GM23338 (cell line): ENCODE results near the gene SLC26A4. TPM values are rescaled to one million over a fixed set of nuclear protein-coding genes. Genes with fewer than 3 reads are reported as not detected.

Source experiments
- CREB1 ChIP-seq: fragments of 250-450 bp; sonication (Bioruptor Pico); IDR thresholded peaks from 2 replicates; pipeline ENCODE4 v1.5.0; 2020; ENCODE audit warnings: low read depth, mild to moderate bottlenecking, moderate library complexity
- EZH2 ChIP-seq: fragments of 200-600 bp; sonication (generic); IDR thresholded peaks from one replicate; pipeline ENCODE4 v1.8.0; 2017; ENCODE audit warnings: antibody characterized with exemption, mild to moderate bottlenecking, low read depth; ENCODE audit not compliant: unreplicated experiment
- EZH2phosphoT487 ChIP-seq: fragments of 200-600 bp; sonication (generic); IDR thresholded peaks from one replicate; pipeline ENCODE4 v1.8.1; 2018; ENCODE audit warnings: antibody characterized with exemption; ENCODE audit not compliant: unreplicated experiment
- JUNB ChIP-seq: IDR thresholded peaks from one replicate; pipeline ENCODE4 v1.6.1; 2016; ENCODE audit warnings: antibody characterized with exemption; ENCODE audit not compliant: unreplicated experiment
- NANOG ChIP-seq: IDR thresholded peaks from 2 replicates; pipeline ENCODE4 v1.6.1; 2016; ENCODE audit warnings: antibody characterized with exemption, borderline replicate concordance
- POLR2AphosphoS5 ChIP-seq: IDR thresholded peaks from 2 replicates; pipeline ENCODE4 v1.6.1; 2016; ENCODE audit warnings: antibody characterized with exemption, low read depth
- ZNF114 ChIP-seq: fragments of 250-450 bp; sonication (Bioruptor Pico); IDR thresholded peaks from 2 replicates; pipeline ENCODE4 v1.5.0; 2020; ENCODE audit warnings: mild to moderate bottlenecking, moderate library complexity
- ZNF331 ChIP-seq: fragments of 250-450 bp; sonication (Bioruptor Pico); IDR thresholded peaks from 2 replicates; pipeline ENCODE4 v1.5.0; 2020; ENCODE audit warnings: low read depth, mild to moderate bottlenecking, moderate library complexity
- polyA plus RNA-seq: library from polyadenylated mRNA; unstranded; fragments of >200 nt; fragmentation: Nextera tagmentation; extraction: Ambion mirVana; gene quantifications from 2 replicates; pipeline ENCODE4 v1.2.1, GENCODE V29; 2016
- total RNA-seq: library from RNA; depleted of rRNA; stranded (reverse); fragments of >200 nt; shearing (Covaris generic); gene quantifications from 2 replicates; pipeline ENCODE4 v1.2.3, GENCODE V29; 2014
- TF ChIP-seq, protein P1 (sequence below): fragments of 250-450 bp; sonication (Bioruptor Pico); IDR thresholded peaks from 2 replicates; pipeline ENCODE4 v1.5.0; 2020; ENCODE audit warnings: mild to moderate bottlenecking, moderate library complexity
- TF ChIP-seq, protein P2 (sequence below), 2 experiments: fragments of 200-600 bp in 1 of 2; sonication (generic) in 1 of 2; conservative IDR thresholded peaks; 2 replicates each; pipeline versions ENCODE4 v1.5.1 to v1.6.1; 2016 to 2017; ENCODE audit warnings: antibody characterized with exemption in 2 of 2, low read depth in 2 of 2, mild to moderate bottlenecking in 2 of 2, moderate library complexity in 1 of 2
- TF ChIP-seq, protein P3 (sequence below): IDR thresholded peaks from one replicate; pipeline ENCODE4 v1.6.1; 2018; ENCODE audit warnings: antibody characterized with exemption; ENCODE audit not compliant: unreplicated experiment

SLC26A4 gene
- total and polyA plus RNA-seq, 2 experiments from 2014 or later: 0.07 TPM; not detected in 1

DNA sequence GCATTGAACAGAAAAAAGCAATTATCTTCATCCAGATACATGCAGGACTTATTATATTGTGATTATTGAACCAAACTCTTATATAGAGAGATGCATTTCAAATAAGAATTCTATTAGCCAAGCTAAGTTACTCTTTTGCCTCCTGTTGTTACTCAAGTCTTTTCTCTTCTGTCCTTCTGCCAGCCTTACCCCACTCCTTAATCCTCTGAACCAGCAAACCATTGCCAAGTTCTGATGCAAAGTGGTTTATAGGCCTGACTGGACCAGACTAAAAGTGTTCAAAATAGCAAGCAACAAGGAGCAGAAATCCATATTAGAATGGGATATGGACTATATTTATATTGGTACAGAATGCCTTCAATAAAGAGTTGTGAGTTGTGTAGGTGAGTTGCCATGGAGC is 2.2 kb upstream of the SLC26A4 start (continued):
- TF ChIP-seq, protein P1, sequence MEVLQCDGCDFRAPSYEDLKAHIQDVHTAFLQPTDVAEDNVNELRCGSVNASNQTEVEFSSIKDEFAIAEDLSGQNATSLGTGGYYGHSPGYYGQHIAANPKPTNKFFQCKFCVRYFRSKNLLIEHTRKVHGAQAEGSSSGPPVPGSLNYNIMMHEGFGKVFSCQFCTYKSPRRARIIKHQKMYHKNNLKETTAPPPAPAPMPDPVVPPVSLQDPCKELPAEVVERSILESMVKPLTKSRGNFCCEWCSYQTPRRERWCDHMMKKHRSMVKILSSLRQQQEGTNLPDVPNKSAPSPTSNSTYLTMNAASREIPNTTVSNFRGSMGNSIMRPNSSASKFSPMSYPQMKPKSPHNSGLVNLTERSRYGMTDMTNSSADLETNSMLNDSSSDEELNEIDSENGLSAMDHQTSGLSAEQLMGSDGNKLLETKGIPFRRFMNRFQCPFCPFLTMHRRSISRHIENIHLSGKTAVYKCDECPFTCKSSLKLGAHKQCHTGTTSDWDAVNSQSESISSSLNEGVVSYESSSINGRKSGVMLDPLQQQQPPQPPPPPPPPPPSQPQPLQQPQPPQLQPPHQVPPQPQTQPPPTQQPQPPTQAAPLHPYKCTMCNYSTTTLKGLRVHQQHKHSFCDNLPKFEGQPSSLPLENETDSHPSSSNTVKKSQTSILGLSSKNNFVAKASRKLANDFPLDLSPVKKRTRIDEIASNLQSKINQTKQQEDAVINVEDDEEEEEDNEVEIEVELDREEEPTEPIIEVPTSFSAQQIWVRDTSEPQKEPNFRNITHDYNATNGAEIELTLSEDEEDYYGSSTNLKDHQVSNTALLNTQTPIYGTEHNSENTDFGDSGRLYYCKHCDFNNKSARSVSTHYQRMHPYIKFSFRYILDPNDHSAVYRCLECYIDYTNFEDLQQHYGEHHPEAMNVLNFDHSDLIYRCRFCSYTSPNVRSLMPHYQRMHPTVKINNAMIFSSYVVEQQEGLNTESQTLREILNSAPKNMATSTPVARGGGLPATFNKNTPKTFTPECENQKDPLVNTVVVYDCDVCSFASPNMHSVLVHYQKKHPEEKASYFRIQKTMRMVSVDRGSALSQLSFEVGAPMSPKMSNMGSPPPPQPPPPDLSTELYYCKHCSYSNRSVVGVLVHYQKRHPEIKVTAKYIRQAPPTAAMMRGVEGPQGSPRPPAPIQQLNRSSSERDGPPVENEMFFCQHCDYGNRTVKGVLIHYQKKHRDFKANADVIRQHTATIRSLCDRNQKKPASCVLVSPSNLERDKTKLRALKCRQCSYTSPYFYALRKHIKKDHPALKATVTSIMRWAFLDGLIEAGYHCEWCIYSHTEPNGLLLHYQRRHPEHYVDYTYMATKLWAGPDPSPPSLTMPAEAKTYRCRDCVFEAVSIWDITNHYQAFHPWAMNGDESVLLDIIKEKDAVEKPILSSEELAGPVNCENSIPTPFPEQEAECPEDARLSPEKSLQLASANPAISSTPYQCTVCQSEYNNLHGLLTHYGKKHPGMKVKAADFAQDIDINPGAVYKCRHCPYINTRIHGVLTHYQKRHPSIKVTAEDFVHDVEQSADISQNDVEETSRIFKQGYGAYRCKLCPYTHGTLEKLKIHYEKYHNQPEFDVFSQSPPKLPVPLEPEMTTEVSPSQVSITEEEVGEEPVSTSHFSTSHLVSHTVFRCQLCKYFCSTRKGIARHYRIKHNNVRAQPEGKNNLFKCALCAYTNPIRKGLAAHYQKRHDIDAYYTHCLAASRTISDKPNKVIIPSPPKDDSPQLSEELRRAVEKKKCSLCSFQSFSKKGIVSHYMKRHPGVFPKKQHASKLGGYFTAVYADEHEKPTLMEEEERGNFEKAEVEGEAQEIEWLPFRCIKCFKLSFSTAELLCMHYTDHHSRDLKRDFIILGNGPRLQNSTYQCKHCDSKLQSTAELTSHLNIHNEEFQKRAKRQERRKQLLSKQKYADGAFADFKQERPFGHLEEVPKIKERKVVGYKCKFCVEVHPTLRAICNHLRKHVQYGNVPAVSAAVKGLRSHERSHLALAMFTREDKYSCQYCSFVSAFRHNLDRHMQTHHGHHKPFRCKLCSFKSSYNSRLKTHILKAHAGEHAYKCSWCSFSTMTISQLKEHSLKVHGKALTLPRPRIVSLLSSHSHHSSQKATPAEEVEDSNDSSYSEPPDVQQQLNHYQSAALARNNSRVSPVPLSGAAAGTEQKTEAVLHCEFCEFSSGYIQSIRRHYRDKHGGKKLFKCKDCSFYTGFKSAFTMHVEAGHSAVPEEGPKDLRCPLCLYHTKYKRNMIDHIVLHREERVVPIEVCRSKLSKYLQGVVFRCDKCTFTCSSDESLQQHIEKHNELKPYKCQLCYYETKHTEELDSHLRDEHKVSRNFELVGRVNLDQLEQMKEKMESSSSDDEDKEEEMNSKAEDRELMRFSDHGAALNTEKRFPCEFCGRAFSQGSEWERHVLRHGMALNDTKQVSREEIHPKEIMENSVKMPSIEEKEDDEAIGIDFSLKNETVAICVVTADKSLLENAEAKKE (CRISPR knock-in tag): no peak
- TF ChIP-seq POLR2AphosphoS5: no peak
- no peak for TF ChIP-seq EZH2phosphoT487
- no peak for TF ChIP-seq CREB1 (CRISPR knock-in tag)
- TF ChIP-seq, protein P2, sequence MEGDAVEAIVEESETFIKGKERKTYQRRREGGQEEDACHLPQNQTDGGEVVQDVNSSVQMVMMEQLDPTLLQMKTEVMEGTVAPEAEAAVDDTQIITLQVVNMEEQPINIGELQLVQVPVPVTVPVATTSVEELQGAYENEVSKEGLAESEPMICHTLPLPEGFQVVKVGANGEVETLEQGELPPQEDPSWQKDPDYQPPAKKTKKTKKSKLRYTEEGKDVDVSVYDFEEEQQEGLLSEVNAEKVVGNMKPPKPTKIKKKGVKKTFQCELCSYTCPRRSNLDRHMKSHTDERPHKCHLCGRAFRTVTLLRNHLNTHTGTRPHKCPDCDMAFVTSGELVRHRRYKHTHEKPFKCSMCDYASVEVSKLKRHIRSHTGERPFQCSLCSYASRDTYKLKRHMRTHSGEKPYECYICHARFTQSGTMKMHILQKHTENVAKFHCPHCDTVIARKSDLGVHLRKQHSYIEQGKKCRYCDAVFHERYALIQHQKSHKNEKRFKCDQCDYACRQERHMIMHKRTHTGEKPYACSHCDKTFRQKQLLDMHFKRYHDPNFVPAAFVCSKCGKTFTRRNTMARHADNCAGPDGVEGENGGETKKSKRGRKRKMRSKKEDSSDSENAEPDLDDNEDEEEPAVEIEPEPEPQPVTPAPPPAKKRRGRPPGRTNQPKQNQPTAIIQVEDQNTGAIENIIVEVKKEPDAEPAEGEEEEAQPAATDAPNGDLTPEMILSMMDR (conservative IDR thresholded peaks at IDR 0.05; ENCODE audit: low read depth in 2 of 2): no peak
- TF ChIP-seq NANOG: no peak
- TF ChIP-seq, protein P3, sequence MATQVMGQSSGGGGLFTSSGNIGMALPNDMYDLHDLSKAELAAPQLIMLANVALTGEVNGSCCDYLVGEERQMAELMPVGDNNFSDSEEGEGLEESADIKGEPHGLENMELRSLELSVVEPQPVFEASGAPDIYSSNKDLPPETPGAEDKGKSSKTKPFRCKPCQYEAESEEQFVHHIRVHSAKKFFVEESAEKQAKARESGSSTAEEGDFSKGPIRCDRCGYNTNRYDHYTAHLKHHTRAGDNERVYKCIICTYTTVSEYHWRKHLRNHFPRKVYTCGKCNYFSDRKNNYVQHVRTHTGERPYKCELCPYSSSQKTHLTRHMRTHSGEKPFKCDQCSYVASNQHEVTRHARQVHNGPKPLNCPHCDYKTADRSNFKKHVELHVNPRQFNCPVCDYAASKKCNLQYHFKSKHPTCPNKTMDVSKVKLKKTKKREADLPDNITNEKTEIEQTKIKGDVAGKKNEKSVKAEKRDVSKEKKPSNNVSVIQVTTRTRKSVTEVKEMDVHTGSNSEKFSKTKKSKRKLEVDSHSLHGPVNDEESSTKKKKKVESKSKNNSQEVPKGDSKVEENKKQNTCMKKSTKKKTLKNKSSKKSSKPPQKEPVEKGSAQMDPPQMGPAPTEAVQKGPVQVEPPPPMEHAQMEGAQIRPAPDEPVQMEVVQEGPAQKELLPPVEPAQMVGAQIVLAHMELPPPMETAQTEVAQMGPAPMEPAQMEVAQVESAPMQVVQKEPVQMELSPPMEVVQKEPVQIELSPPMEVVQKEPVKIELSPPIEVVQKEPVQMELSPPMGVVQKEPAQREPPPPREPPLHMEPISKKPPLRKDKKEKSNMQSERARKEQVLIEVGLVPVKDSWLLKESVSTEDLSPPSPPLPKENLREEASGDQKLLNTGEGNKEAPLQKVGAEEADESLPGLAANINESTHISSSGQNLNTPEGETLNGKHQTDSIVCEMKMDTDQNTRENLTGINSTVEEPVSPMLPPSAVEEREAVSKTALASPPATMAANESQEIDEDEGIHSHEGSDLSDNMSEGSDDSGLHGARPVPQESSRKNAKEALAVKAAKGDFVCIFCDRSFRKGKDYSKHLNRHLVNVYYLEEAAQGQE: no peak
- TF ChIP-seq JUNB: no peak
- no peak for TF ChIP-seq ZNF114 (CRISPR knock-in tag)
- no peak for TF ChIP-seq EZH2
- no peak for TF ChIP-seq ZNF331 (CRISPR knock-in tag)
